Activated CD8-positive, alpha-beta memory T cell treated with anti-CD3 and anti-CD28 coated beads, Interleukin-2, amount 50 U/mL, for 1 hour (primary cell): ENCODE measurements around the gene COMMD7.

ENCODE experiments used
- DNase-seq: peaks from one replicate; pipeline ENCODE4 v3.0.0-alpha.2; 2020; ENCODE audit errors: extremely low read depth

COMMD7 gene

DNA sequence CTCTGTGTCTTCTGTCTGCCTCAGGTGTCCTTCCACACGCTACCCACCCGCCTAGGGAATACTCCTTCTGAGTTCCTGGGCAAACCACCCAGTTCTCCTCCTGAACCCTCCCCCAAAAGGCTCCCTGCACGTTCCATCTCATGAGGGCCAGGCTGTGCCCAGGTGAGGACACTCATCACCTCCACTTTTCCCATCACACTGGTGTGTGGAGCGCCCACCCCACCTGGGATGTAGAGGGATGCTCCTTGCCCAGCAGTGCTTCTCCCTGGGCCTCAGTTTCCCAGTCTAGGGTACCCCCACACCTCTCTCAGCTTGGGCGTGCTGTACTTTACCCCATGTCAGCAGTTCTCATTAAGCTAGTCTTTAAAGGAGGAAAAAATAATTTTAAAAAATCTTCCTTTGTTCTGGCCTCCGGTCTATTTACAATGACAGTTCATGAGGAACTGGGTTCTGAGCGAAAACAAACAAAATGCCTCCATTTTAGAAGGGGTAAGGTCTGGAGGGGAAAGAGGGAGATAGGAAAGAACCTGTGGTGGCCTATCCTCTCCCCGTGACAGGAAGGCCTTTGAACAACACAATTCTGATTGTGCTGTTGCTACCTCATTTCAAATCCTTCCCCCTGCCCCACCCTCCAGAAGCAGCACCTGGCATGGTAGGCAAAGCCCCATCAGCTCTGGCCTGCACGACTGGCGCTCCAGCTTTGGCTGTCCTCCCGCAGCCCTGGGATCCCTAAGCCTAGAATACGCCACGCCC, 67.9 kb downstream of the COMMD7 start:
- no peak for DNase-seq

DNA sequence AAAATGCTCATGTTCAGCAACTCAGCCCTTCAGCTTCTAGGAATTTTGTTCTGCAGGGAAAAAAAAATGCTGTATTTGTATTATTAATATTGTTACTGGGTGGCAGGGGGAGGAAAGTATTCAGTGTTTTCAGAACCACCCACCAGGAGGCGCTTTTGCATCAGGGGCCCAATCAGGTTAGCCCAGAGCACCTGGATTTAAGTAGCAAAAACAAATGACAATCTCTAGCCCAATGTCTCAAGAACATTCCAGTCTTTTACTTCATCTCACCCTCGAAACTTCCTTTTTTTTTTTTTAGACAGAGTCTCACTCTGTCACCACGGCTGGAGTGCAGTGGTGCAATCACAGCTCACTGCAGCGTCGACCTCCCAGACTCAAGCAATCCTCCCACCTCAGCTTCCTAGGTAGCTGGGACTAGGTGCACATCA, 68.9 kb downstream of the COMMD7 start:
- peak; percentile 24 for DNase-seq

DNA sequence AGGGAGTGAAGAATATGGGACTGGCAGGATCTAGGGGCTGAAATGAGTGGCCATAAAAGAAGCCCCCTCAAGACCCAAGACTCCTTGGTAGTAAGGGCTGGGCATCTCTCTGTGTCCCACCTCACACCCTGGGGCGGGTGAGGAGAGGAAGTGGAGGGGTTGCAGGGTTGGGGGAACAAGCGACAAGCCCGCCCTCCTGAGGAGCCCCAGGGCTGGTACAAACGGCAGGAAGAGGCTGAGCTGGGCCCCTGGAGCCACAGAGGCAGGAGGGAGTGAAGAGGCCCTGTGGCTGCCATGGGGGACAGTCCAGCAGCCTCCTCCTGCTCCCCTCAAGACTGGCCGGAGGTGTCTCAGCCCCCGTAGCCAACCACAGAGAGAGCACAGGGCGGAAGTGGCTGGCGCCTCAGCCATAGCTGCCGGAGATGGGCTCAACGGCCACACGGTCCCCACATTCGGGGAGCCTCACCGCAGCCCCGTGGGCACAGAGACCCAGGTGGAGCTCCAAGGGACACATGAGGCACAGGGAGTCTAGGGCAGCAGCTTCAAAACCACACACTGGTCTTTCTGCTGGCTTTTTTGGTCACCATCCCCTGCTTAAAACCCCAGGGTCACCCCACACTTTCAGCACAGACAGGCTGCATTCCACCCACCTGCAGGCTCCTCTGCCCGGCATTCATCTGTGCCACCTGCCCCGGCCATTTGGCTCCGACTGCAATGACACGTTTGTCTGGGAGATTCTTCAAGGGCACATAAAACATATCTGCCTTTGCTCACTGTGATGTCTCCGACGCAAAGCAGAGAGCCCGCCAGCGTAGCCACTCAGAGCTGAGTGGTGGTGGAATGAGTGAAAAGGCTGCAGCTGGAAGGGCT, 70.0 kb downstream of the COMMD7 start:
- no peak for DNase-seq

DNA sequence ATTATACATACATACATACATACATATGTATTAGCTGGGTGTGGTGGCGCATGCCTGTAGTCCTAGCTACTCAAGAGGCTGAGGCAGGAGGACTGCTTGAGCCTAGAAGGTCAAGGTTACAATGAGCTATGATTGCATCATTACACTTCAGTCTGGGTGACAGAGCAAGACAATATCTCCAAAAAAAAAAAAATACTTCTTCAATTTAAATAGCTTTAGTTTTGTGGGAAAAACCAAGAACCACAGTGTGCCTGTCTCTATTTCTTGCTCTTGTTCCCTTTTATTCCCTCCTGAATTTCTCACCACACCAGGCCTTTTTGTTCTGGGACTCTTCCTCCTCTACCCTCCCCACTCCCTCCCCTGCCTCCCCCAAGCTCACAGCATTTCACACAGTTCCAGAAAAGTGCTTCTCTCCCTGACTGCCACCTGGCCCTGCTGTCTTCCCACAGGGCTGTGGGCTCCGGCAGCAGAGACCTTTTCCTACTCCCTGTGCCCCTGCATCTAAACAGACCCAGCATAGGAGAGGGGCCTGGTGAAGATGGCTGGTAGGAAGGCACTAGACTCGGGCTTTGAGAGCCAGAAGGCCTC, 70.8 kb downstream of the COMMD7 start:
- no peak for DNase-seq

DNA sequence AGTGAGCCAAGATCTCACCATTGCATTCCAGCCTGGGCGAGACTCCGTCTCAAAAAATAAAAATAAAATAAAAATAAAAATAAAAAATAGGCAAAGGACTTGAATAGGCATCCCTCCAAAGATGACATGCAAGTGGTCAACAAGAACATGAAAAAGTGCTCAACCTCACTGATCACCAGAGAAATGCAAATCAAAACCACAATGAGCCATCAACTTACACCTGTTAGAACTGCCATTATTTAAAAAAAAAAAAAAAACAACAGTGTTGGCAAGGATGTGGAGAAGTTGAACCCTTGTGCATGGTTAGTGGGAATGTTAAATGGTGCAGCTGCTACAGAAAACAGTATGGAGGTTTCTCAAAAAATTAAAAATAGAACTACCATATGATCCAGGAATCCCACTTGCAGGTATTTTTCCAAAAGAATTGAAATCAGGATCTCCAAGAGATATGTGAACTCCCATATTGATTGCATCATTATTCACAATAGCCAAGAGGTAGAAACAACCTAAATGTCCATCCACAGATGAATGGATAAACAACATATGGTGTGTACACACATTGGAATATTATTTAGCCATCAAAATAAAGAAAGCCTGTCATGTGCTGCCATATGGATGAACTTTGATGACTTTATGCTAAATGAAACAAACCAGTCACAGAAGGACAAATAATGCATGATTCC, 72.4 kb downstream of the COMMD7 start:
- DNase-seq: no peak

DNA sequence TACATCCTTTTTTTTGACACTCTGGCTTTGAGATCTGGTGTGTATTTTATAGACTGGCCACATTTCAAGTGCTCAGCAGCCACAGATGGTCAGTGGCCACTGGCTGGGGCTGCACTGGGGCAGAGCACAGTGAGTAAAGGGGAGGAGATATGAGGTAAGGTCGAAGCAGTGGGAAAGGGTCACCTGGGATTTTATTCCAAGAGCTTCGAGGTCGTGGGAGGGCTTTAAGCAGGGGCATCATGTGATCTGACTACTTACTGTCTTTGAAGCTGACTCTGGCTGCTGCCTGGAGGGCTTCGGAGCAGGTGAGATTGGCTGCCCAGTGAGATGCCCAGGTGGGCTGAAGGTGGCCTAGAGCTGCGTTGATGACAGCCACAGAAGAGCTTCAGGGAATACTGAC, 76.2 kb downstream of the COMMD7 start:
- no peak for DNase-seq

DNA sequence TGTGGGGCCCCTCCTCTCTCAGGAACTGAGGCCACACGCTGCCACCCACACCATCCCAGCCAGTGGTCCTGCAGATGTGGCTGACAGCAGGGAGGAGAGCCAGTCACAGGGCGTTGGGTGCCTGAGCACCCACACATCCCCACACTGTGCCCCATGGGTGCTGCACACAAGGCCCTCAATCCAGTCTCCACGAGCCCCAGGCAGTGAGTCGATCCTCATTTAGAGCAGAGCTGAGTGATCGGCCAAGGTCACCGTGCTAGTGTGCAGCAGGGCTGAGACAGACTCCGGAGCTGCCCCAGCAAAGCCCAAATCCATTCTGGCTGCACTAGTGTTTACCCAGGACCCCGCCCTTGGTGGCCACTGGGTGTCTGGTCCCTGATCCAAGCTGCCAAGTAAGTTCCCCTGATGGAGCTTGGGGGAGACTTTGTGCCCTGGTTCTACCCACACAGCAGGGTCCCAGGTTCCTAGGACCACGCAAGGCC, 78.5 kb downstream of the COMMD7 start:
- no peak for DNase-seq

DNA sequence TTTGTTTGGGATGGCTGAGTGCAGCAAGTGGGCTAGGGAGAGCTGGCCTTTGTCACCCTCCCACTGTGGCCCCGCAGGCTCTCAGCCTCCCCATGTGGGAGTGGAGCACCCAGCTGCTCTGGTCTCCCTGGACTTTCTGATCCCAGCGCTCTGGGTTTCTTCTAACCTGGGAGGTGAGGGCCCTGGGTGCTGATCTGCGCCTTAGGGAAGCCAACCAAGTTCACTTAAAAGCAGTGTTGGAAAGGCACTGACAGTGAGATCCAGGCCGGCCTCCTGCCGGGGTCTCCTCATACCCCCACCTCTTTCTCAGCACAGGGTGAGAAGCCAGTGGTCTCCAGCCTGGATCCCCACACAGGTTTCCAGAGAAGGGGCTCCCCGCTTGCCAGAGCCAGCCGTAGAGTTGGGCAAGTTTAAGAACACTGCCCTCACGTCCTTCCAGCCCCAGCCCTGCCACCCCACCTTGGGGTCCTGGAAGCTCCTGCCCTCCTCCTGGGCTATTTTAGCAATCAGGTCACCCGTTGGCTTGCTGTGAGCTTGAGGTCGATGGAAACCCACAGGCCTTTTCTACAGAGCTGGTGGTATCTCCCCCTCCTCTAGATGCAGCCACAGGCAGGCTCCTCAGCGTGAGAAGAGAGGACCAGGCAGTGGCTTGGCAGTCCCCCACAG, 79.1 kb downstream of the COMMD7 start:
- DNase-seq: no peak

DNA sequence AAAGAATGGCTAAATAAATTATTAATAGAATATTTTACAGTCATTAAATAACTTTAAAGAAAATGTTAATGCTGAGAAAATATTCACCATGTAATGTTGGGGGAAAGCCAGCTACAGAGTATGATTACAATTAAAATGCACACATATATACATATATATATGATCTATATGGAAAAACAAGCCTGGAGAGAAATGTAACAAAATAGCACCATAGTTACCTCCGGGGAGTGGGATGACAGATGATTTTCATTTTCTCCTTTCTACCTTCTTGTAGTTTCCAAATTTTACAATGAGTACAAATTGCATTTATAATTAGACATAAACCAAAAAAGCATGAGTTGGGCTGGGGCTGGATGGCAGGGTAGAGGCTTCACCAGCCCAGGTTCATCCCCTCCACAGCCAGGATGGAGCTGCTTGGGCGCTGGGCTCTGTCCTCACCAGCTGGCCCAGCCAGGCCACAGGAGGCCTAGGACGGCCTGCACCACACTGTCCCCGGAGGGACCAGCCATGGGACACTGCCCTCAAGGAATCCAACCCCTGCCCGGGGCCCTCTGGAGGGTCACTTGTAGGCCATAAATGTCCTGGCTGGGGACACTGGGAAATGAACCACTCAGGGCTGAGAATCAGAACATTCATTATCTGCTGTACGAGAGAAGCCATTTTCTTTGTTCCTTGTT, 79.8 kb downstream of the COMMD7 start:
- DNase-seq: no peak

DNA sequence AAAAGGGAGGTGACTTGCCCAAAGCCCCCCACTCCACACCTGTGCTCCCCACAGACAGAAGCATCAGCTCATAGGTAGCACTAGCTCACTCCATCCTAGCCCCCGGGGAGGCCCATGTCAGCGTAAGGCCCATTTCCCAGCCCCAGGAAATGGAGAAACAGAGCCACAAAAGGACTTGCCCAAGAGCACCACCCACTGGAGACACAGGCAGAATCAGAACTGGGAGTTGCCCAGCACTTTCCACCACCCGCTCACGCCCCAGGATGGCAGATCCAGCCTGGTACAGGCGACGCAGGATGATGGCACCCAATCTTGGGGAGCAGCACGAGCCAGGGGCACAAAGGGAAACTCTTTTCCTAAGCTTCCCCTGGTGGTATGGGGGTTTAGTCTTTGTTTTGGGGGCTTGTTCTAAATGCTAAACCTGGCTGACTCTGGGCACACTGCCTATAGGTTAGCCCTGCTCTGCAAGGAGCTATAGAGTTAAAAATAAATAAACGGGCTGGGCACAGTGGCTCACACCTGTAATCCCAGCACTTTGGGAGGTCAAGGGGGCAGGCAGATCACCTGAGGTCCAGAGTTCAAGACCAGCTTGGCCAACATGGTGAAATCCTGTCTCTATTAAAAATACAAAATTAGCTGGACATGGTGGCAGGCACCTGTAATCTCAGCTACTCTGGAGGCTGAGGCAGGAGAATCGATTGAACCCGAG, 81.3 kb downstream of the COMMD7 start:
- DNase-seq: no peak

DNA sequence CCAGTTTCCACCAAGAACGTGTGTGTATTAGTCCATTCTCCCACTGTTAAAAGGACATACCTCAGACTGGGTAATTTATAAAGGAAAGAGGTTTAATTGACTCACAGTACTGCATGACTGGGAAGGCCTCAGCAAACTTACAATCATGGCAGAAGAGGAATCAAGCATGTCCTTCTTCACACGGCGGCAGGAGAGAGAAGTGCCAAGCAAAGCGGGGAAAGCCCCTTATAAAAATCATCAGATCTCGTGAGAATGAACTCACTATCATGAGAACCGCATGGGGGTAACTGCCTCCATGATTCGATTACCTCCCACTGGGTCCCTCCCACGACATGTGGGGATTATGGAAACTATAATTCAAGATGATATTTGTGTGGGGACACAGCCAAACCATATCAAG, 82.6 kb downstream of the COMMD7 start:
- no peak for DNase-seq

DNA sequence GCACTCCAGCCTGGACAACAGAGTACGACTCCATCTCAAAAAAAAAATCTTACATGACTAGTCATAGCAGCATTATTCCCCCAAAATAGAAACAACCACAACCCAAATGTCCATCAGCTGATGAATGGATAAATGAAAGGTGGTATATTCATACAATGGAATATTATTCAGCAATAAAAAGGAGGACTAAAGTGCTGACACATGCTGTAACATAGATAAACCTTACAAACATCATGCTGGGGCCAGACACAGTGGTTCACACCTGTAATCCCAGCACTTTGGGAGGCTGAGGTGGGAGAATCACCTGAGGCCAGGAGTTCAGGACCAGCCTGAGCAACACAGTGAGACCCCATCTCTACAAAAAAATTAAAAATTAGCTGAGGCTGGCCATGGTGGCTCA, 86.4 kb downstream of the COMMD7 start:
- DNase-seq: no peak

DNA sequence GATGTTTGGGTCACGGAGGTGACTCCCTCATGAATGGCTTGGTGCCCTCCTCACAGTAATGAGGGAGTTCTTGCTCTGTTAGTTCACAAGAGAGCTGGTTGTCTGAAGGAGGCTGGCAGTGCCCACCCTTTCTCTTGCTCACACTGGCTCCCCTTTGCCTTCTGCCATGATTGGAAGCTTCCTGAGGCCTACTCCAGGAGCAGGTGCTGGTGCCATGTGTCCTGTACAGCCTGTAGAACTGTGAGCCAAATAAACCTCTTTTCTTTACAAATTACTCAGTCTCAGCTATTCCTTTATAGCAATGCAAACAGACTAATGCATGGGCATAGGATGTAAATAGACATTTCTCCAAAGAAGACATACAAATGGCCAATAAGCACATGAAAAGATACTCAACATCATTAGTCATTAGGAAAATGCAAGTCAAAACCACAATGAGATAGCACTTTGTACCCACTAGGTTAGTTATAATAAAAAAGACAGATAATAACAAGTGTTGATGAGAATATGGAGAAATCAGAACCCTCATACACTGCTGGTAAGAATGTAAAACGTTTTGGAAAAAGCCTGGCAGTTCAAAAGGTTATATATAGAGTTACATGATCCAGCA, 87.3 kb downstream of the COMMD7 start:
- no peak for DNase-seq

DNA sequence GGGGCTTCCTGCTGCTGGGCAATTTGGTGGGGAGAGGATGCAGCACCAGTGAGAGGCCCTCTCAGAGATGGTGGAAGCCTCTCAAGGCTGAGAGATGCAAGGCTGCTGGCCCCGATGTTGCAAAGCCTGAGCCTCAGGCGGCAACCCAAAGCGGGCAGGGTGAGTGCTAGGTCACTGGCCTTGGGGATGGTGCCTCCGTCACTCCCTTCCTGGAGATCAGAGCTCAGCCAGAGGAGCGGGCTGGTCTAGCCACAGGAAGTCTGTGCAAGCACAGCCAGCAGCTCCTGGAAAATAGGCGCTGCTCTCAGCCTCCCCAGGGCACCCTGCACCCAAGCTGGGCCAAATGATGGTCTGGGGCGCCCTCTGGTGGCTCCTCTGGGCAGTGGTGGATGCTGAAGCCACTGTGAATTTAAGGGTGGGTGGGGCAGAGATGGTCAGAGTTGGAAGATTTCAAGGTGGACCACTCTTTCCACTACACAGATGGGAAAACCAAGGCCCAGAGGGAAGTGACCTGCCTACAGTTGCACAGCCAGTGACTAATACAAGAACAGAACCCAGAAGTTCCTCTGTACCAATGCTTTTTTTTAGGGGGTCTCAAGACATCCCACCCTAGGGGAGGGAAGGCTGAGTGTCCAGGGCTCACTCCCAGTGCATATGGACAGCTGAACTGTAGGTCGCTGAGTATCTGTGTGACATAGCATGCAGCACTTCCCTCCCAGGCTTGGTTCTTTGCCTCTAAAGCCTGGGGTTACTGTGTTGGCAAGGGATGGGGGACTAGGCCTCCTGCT, 90.3 kb downstream of the COMMD7 start:
- peak; percentile 71 for DNase-seq
